ENCODE measurements around the gene CALML3. TPM values are rescaled to one million over a fixed set of nuclear protein-coding genes. Genes with fewer than 3 reads are reported as not detected.

CALML3 gene
- total RNA-seq, 1 donor from 2014 or later: not detected

- Mint-ChIP-seq H3K27ac (no peak overlapping the region), H3K36me3 (no peaks in the 10 kb centered on the region), H3K4me1 (peaks cover 23% of the 10 kb centered on the region), H3K9me3 (peaks cover 2% of the 10 kb centered on the region), H3K27me3 (ENCODE audit: insufficient read depth, low read depth) (peaks cover 10% of the 10 kb centered on the region), H3K4me3 (no peak overlapping the region)
- DNase-seq (ENCODE audit: low spot score): no peak
- Histone ChIP-seq H3K27ac (no peak overlapping the region), H3K4me2 (no peak overlapping the region), H3K4me1 (no peaks in the 10 kb centered on the region), H3K9me3 (ENCODE audit: low read depth) (no peaks in the 10 kb centered on the region), H2AFZ (replicated peaks) (no peak overlapping the region), H3K27me3 (no peaks in the 10 kb centered on the region), H3F3A (ENCODE audit: low read depth) (no peaks in the 10 kb centered on the region), H4K20me1 (ENCODE audit: low read depth) (no peaks in the 10 kb centered on the region), H3K9ac (no peak overlapping the region), H3K4me3 (no peak overlapping the region), H3K36me3 (no peaks in the 10 kb centered on the region), H3K79me2 (ENCODE audit: low read depth) (no peaks in the 10 kb centered on the region)
- TF ChIP-seq EZH2phosphoT487 (IDR thresholded peaks at IDR 0.05) (no peak), EZH2 (IDR thresholded peaks at IDR 0.05) (no peak), CTCF (IDR thresholded peaks at IDR 0.05) (no peak)
Observed at GRCh38 chr10:5567477-5567876, 42.7 kb downstream of the CALML3 start.

- peaks cover 26% of the 10 kb centered on the region for H3K4me1 Mint-ChIP-seq
- H3K36me3 Mint-ChIP-seq: no peaks in the 10 kb centered on the region
- no peaks in the 10 kb centered on the region for H3F3A ChIP-seq (ENCODE audit: low read depth)
- TF ChIP-seq EZH2phosphoT487 (IDR thresholded peaks at IDR 0.05): no peak
- no peak for TF ChIP-seq CTCF (IDR thresholded peaks at IDR 0.05)
- no peak for TF ChIP-seq EZH2 (IDR thresholded peaks at IDR 0.05)
- H4K20me1 ChIP-seq (ENCODE audit: low read depth): no peaks in the 10 kb centered on the region
- H3K4me3 ChIP-seq: no peak overlapping the region
- no peaks in the 10 kb centered on the region for H3K27me3 ChIP-seq
- no peaks in the 10 kb centered on the region for H3K9me3 ChIP-seq (ENCODE audit: low read depth)
- no peak overlapping the region for H3K27ac Mint-ChIP-seq
- H3K4me2 ChIP-seq: no peak overlapping the region
- H3K36me3 ChIP-seq: no peaks in the 10 kb centered on the region
- no peak overlapping the region for H2AFZ ChIP-seq (replicated peaks)
- no peaks in the 10 kb centered on the region for H3K79me2 ChIP-seq (ENCODE audit: low read depth)
- H3K9ac ChIP-seq: no peak overlapping the region
- peaks cover 2% of the 10 kb centered on the region for H3K9me3 Mint-ChIP-seq
- no peak for DNase-seq (ENCODE audit: low spot score)
- H3K27ac ChIP-seq: no peak overlapping the region
- H3K4me3 Mint-ChIP-seq: no peak overlapping the region
- peaks cover 6% of the 10 kb centered on the region for H3K4me1 ChIP-seq
- peaks cover 9% of the 10 kb centered on the region for H3K27me3 Mint-ChIP-seq (ENCODE audit: insufficient read depth, low read depth)
Observed at GRCh38 chr10:5568984-5569383, 44.2 kb downstream of the CALML3 start.

- Histone ChIP-seq H3K4me1 (peaks cover 11% of the 10 kb centered on the region), H3K27ac (no peak overlapping the region), H3K79me2 (ENCODE audit: low read depth) (no peaks in the 10 kb centered on the region), H3K27me3 (no peaks in the 10 kb centered on the region), H3F3A (ENCODE audit: low read depth) (no peaks in the 10 kb centered on the region), H3K36me3 (no peaks in the 10 kb centered on the region), H2AFZ (replicated peaks) (no peak overlapping the region), H3K4me2 (no peak overlapping the region), H3K9ac (no peak overlapping the region), H4K20me1 (ENCODE audit: low read depth) (no peaks in the 10 kb centered on the region), H3K9me3 (ENCODE audit: low read depth) (no peaks in the 10 kb centered on the region), H3K4me3 (no peak overlapping the region)
- Mint-ChIP-seq H3K9me3 (peaks cover 2% of the 10 kb centered on the region), H3K27ac (no peak overlapping the region), H3K4me3 (no peak overlapping the region), H3K4me1 (peaks cover 26% of the 10 kb centered on the region), H3K36me3 (no peaks in the 10 kb centered on the region), H3K27me3 (ENCODE audit: insufficient read depth, low read depth) (peaks cover 4% of the 10 kb centered on the region)
- TF ChIP-seq CTCF (IDR thresholded peaks at IDR 0.05) (no peak), EZH2 (IDR thresholded peaks at IDR 0.05) (no peak), EZH2phosphoT487 (IDR thresholded peaks at IDR 0.05) (no peak)
- no peak for DNase-seq (ENCODE audit: low spot score)
Observed at GRCh38 chr10:5569568-5569967, 44.8 kb downstream of the CALML3 start.
